Ishikawa (cell line): Measurements from ENCODE around the gene CREB3L2.

Experiments
- CEBPB ChIP-seq: IDR thresholded peaks from 2 replicates; pipeline ENCODE4 v1.6.1; 2012
- CREB1 ChIP-seq: IDR thresholded peaks from 2 replicates; pipeline ENCODE4 v1.6.1; 2012; ENCODE audit warnings: low read depth
- EGR1 ChIP-seq: IDR thresholded peaks from 2 replicates; pipeline ENCODE4 v1.6.1; 2012
- EP300 ChIP-seq: IDR thresholded peaks from 2 replicates; pipeline ENCODE4 v1.6.1; 2012; ENCODE audit warnings: borderline replicate concordance
- MAX ChIP-seq: IDR thresholded peaks from 2 replicates; pipeline ENCODE4 v1.6.1; 2012
- NFIC ChIP-seq: IDR thresholded peaks from 2 replicates; pipeline ENCODE4 v1.6.1; 2012
- RAD21 ChIP-seq: IDR thresholded peaks from 2 replicates; pipeline ENCODE4 v1.6.1; 2012; ENCODE audit warnings: low read depth
- REST ChIP-seq: IDR thresholded peaks from 2 replicates; pipeline ENCODE4 v1.6.1; 2012; ENCODE audit warnings: low read depth, mild to moderate bottlenecking
- TAF1 ChIP-seq: IDR thresholded peaks from 2 replicates; pipeline ENCODE4 v1.6.1; 2012; ENCODE audit warnings: low read depth, mild to moderate bottlenecking
- TEAD4 ChIP-seq: IDR thresholded peaks from 2 replicates; pipeline ENCODE4 v1.6.1; 2012
- USF1 ChIP-seq: IDR thresholded peaks from 2 replicates; pipeline ENCODE4 v1.6.1; 2012
- YY1 ChIP-seq: IDR thresholded peaks from 2 replicates; pipeline ENCODE4 v1.6.1; 2012; ENCODE audit warnings: low read depth
- ZBTB7A ChIP-seq: IDR thresholded peaks from 2 replicates; pipeline ENCODE4 v1.6.1; 2012; ENCODE audit warnings: low read depth

GRCh38 chr7:137885678-137886077 is 116.2 kb downstream of the CREB3L2 start:
- TF ChIP-seq MAX (no peak), EGR1 (no peak), EP300 (no peak), RAD21 (no peak), REST (no peak), NFIC (no peak), CEBPB (no peak), TEAD4 (no peak), CREB1 (no peak), TAF1 (no peak), YY1 (no peak), ZBTB7A (no peak), USF1 (no peak)
